IPS DF 6.9 (cell line): ENCODE results near the gene MAP3K9.

Source experiments
- DNase-seq: peaks from one replicate; pipeline ENCODE4 v3.0.0-alpha.2; 2013; ENCODE audit warnings: low read depth, low spot score
- H3K27ac ChIP-seq: one replicate; pipeline ENCODE4 v1.5.1; 2013; ENCODE audit warnings: low read length, control low read depth
- H3K27me3 ChIP-seq: 2 replicates; pipeline ENCODE4 v1.6.1; 2013; ENCODE audit warnings: mild to moderate bottlenecking, low read length; ENCODE audit not compliant: control insufficient read depth, insufficient read depth
- H3K36me3 ChIP-seq: 2 replicates; pipeline ENCODE4 v1.6.1; 2013; ENCODE audit warnings: low read length; ENCODE audit not compliant: control insufficient read depth, insufficient read depth
- H3K4me1 ChIP-seq: 2 replicates; pipeline ENCODE4 v1.6.1; 2013; ENCODE audit warnings: low read length; ENCODE audit not compliant: control insufficient read depth, insufficient read depth
- H3K4me3 ChIP-seq: 2 replicates; pipeline ENCODE4 v1.5.1; 2013; ENCODE audit warnings: mild to moderate bottlenecking, low read length
- H3K9me3 ChIP-seq: 2 replicates; pipeline ENCODE4 v1.6.1; 2013; ENCODE audit warnings: low read length, inconsistent platforms; ENCODE audit not compliant: control insufficient read depth, insufficient read depth
- WGBS: extraction: QIAGEN DNeasy Blood & Tissue Kit; methylation state at CpG from one replicate; pipeline ENCODE4 v1.1.7; 2013; ENCODE audit warnings: mixed read lengths, missing lambda C conversion rate; ENCODE audit not compliant: insufficient read length, insufficient coverage; 5-methylcytosine and 5-hydroxymethylcytosine counted together

Gene MAP3K9

GRCh38 chr14:70759398-70759797, 49.9 kb downstream of the MAP3K9 start:
- Histone ChIP-seq H3K36me3 (no peaks in the 10 kb centered on the region; the same call in 1 of the 2 replicates), H3K9me3 (no peaks in the 10 kb centered on the region), H3K27me3 (no peaks in the 10 kb centered on the region), H3K4me1 (no peaks in the 10 kb centered on the region), H3K4me3 (no peak overlapping the region), H3K27ac (no peak overlapping the region)
- no CpG with 5 or more reads among the region's 1 CpG for WGBS
- no peak for DNase-seq

- Histone ChIP-seq H3K4me1 (no peaks in the 10 kb centered on the region), H3K4me3 (no peak overlapping the region), H3K9me3 (no peaks in the 10 kb centered on the region), H3K27me3 (no peaks in the 10 kb centered on the region), H3K27ac (no peak overlapping the region), H3K36me3 (no peaks in the 10 kb centered on the region; the same call in 1 of the 2 replicates)
- no peak for DNase-seq
These were observed 53.7 kb downstream of the MAP3K9 start for GRCh38 chr14:70755655-70756054.

GRCh38 chr14:70754991-70755390, 54.3 kb downstream of the MAP3K9 start:
- WGBS: no CpG with 5 or more reads among the region's 3 CpGs
- Histone ChIP-seq H3K4me1 (no peaks in the 10 kb centered on the region), H3K36me3 (no peaks in the 10 kb centered on the region; the same call in 1 of the 2 replicates), H3K27me3 (no peaks in the 10 kb centered on the region), H3K27ac (no peak overlapping the region), H3K4me3 (no peak overlapping the region), H3K9me3 (no peaks in the 10 kb centered on the region)
- no peak for DNase-seq

GRCh38 chr14:70753518-70753953, 55.8 kb downstream of the MAP3K9 start:
- DNase-seq: no peak

GRCh38 chr14:70748422-70748821, 60.9 kb downstream of the MAP3K9 start:
- Histone ChIP-seq H3K27me3 (no peaks in the 10 kb centered on the region), H3K4me3 (no peak overlapping the region), H3K9me3 (no peaks in the 10 kb centered on the region), H3K4me1 (no peaks in the 10 kb centered on the region), H3K27ac (no peak overlapping the region), H3K36me3 (peaks cover 8% of the 10 kb centered on the region; the same call in 1 of the 2 replicates)
- WGBS: no CpG with 5 or more reads among the region's 3 CpGs
- no peak for DNase-seq

More at GRCh38 chr14:70753518-70753953, 55.8 kb downstream of the MAP3K9 start:
- Histone ChIP-seq H3K27ac (no peak overlapping the region), H3K4me3 (no peak overlapping the region), H3K4me1 (no peaks in the 10 kb centered on the region), H3K27me3 (no peaks in the 10 kb centered on the region), H3K9me3 (no peaks in the 10 kb centered on the region), H3K36me3 (peaks cover 3% of the 10 kb centered on the region; the same call in 1 of the 2 replicates)
- no CpG with 5 or more reads among the region's 4 CpGs for WGBS

- Histone ChIP-seq H3K27me3 (no peaks in the 10 kb centered on the region), H3K36me3 (peaks cover 16% of the 10 kb centered on the region; the same call in 1 of the 2 replicates), H3K27ac (no peak overlapping the region), H3K4me3 (no peak overlapping the region), H3K4me1 (no peaks in the 10 kb centered on the region), H3K9me3 (no peaks in the 10 kb centered on the region)
- no CpG with 5 or more reads among the region's 2 CpGs for WGBS
- DNase-seq: no peak
These were observed 64.7 kb downstream of the MAP3K9 start for GRCh38 chr14:70744641-70745040.

- Histone ChIP-seq H3K27me3 (no peaks in the 10 kb centered on the region), H3K27ac (no peak overlapping the region), H3K36me3 (peaks cover 10% of the 10 kb centered on the region; the same call in 1 of the 2 replicates), H3K4me1 (no peaks in the 10 kb centered on the region), H3K4me3 (no peak overlapping the region), H3K9me3 (no peaks in the 10 kb centered on the region)
- no CpG with 5 or more reads among the region's 14 CpGs for WGBS
- DNase-seq: no peak
These were observed 67.0 kb downstream of the MAP3K9 start for GRCh38 chr14:70742316-70742715.

GRCh38 chr14:70741482-70741881, 67.8 kb downstream of the MAP3K9 start:
- Histone ChIP-seq H3K4me1 (no peaks in the 10 kb centered on the region), H3K9me3 (no peaks in the 10 kb centered on the region), H3K27ac (no peak overlapping the region), H3K27me3 (no peaks in the 10 kb centered on the region), H3K36me3 (peaks cover 12% of the 10 kb centered on the region; the same call in 1 of the 2 replicates), H3K4me3 (no peak overlapping the region)
- WGBS: no CpG with 5 or more reads among the region's 6 CpGs
- no peak for DNase-seq

GRCh38 chr14:70735043-70735442, 74.3 kb downstream of the MAP3K9 start:
- Histone ChIP-seq H3K27me3 (no peaks in the 10 kb centered on the region), H3K36me3 (peaks cover 18% of the 10 kb centered on the region), H3K4me3 (no peak overlapping the region), H3K4me1 (no peaks in the 10 kb centered on the region), H3K27ac (no peak overlapping the region), H3K9me3 (no peaks in the 10 kb centered on the region)
- whole genome bisulfite sequencing: no CpG with 5 or more reads among the region's 4 CpGs
- DNase-seq: no peak

GRCh38 chr14:70731447-70732239, 77.7 kb downstream of the MAP3K9 start:
- Histone ChIP-seq H3K4me3 (no peak overlapping the region), H3K36me3 (peaks cover 14% of the 10 kb centered on the region), H3K27me3 (no peaks in the 10 kb centered on the region), H3K4me1 (no peaks in the 10 kb centered on the region), H3K27ac (no peak overlapping the region), H3K9me3 (no peaks in the 10 kb centered on the region)
- no peak for DNase-seq
- WGBS: no CpG with 5 or more reads among the region's 7 CpGs

- Histone ChIP-seq H3K4me1 (no peaks in the 10 kb centered on the region), H3K27ac (no peak overlapping the region), H3K36me3 (peaks cover 13% of the 10 kb centered on the region), H3K27me3 (no peaks in the 10 kb centered on the region), H3K4me3 (no peak overlapping the region), H3K9me3 (no peaks in the 10 kb centered on the region)
- no CpG with 5 or more reads among the region's 17 CpGs for WGBS
- DNase-seq: no peak
These were observed 78.9 kb downstream of the MAP3K9 start for GRCh38 chr14:70730393-70730792.
